K562 (cell line): ENCODE results near the gene LMNA. TPM values are rescaled to one million over a fixed set of nuclear protein-coding genes. Genes with fewer than 3 reads are reported as not detected.
"Not testable (repeated sequence)": the region's sequence is repeated elsewhere in the genome, so short reads cannot be mapped to it uniquely, and the experiment has no call there.

Source experiments
- ATAC-seq: fragments of 200-7000 bp; cut with Tn5 transposase; 3 replicates; pipeline ENCODE4 v1.9.1; 2020; ENCODE audit warnings: moderate library complexity
- BruUV-seq: library from RNA; stranded (reverse); fragments of 400-500 nt; replicated peaks from 2 replicates; lab custom pipeline; 2021; lab: Mats Ljungman, UMichigan
- CTCF ChIA-PET: fragments of 300-600 bp; formaldehyde crosslinking; extraction: SDS; loops from one replicate; lab custom pipeline; 2021; ENCODE audit warnings: low intra/inter-chr PET ratio; lab: Yijun Ruan, JAX
- POLR2A ChIA-PET: fragments of 300-600, 350-650 bp; sonication (Branson Sonifier 250); formaldehyde crosslinking; extraction: SDS; loops from one replicate; lab custom pipeline; 2021; ENCODE audit warnings: antibody characterized with exemption, inconsistent platforms; lab: Yijun Ruan, JAX
- DNase-seq, 4 experiments: peaks; one replicate each; pipeline versions ENCODE4 v3.0.0 to v3.0.0-alpha.2; 2011 to 2018; ENCODE audit warnings: low spot score in 3 of 4, mixed read lengths in 3 of 4; ENCODE audit errors: extremely low read depth in 1 of 4
- FAIRE-seq: peaks from 2 replicates; lab custom pipeline; 2011; peaks lifted over from hg19 to GRCh38; lab: Jason Lieb, UNC
- H2AFZ ChIP-seq: 2 replicates; pipeline ENCODE4 v1.6.0; 2011; ENCODE audit warnings: low read depth, low read length, control low read depth, inconsistent platforms
- H3K27ac ChIP-seq: fragments of 200-600 bp; 3 replicates; pipeline ENCODE4 v1.8.0; 2011; ENCODE audit warnings: low read depth, mild to moderate bottlenecking, control low read depth, inconsistent platforms, low read length, moderate library complexity, mixed read lengths; ENCODE audit errors: extremely low read depth
- H3K27me3 ChIP-seq, 2 experiments: fragments of 300-600 bp in 1 of 2; 2 replicates in 1 of 2; 3 replicates in 1 of 2; pipeline versions ENCODE4 v1.6.0 to v1.8.0; 2011; ENCODE audit warnings: inconsistent platforms in 2 of 2, low read length in 2 of 2, mild to moderate bottlenecking in 1 of 2, mixed read lengths in 1 of 2, moderate library complexity in 1 of 2; ENCODE audit not compliant: control insufficient read depth in 2 of 2, insufficient read depth in 2 of 2
- H3K36me3 ChIP-seq: fragments of 300-600 bp; 3 replicates; pipeline ENCODE4 v1.8.0; 2011; ENCODE audit warnings: mild to moderate bottlenecking, low read length, inconsistent platforms; ENCODE audit not compliant: control insufficient read depth, insufficient read depth
- H3K4me1 ChIP-seq, 2 experiments: fragments of 200-600 bp in 1 of 2; replicated peaks in 1 of 2; 2 replicates in 1 of 2; 3 replicates in 1 of 2; pipeline versions ENCODE4 v1.5.1 to v1.8.0; 2011; ENCODE audit warnings: inconsistent platforms in 2 of 2, low read length in 2 of 2, mild to moderate bottlenecking in 1 of 2, mixed read lengths in 1 of 2, moderate library complexity in 1 of 2; ENCODE audit not compliant: control insufficient read depth in 2 of 2, insufficient read depth in 2 of 2
- H3K4me2 ChIP-seq: 2 replicates; pipeline ENCODE4 v1.6.1; 2011; ENCODE audit warnings: low read length, control low read depth, inconsistent platforms, mixed read lengths; ENCODE audit not compliant: insufficient read depth
- H3K4me3 ChIP-seq: fragments of 200-600 bp; sonication (generic), shearing (Covaris generic); 2 replicates; pipeline ENCODE4 v1.5.1; 2016; ENCODE audit warnings: control low read depth, inconsistent platforms
- H3K79me2 ChIP-seq: fragments of 200-600 bp; 3 replicates; pipeline ENCODE4 v1.8.0; 2011; ENCODE audit warnings: low read length, inconsistent platforms; ENCODE audit not compliant: control insufficient read depth, insufficient read depth
- H3K9ac ChIP-seq, 2 experiments: 2 replicates each; pipeline versions ENCODE4 v1.6.0 to v1.6.1; 2011; ENCODE audit warnings: low read depth in 2 of 2, low read length in 2 of 2, control low read depth in 1 of 2, inconsistent platforms in 1 of 2, mild to moderate bottlenecking in 1 of 2, mixed read lengths in 1 of 2; ENCODE audit not compliant: insufficient read depth in 1 of 2
- H3K9me1 ChIP-seq: one replicate; pipeline ENCODE4 v1.6.0; 2011; ENCODE audit warnings: inconsistent platforms, mild to moderate bottlenecking, low read length, moderate library complexity; ENCODE audit not compliant: control insufficient read depth, insufficient read depth
- H3K9me3 ChIP-seq: replicated peaks from 2 replicates; pipeline ENCODE4 v1.5.1; 2011; ENCODE audit warnings: low read depth, low read length, inconsistent platforms; ENCODE audit not compliant: control insufficient read depth, insufficient read depth
- H4K20me1 ChIP-seq: replicated peaks from 2 replicates; pipeline ENCODE4 v1.6.1; 2011; ENCODE audit warnings: low read length, inconsistent platforms, mixed read lengths; ENCODE audit not compliant: control insufficient read depth, insufficient read depth
- ADNP ChIP-seq: fragments of 200-800 bp; sonication (Bioruptor generic); IDR thresholded peaks from 2 replicates; pipeline ENCODE4 v1.6.1; 2016; ENCODE audit warnings: missing genetic modification characterization, missing compliant biosample characterization
- ARID1B ChIP-seq: fragments of 450-650 bp; IDR thresholded peaks from 2 replicates; pipeline ENCODE4 v1.6.1; 2016; ENCODE audit warnings: antibody characterized with exemption, mild to moderate bottlenecking, inconsistent platforms
- NR2C1 ChIP-seq, 2 experiments: fragments of 450-650 bp; IDR thresholded peaks; 2 replicates each; pipeline ENCODE4 v1.6.1; 2017; ENCODE audit warnings: mild to moderate bottlenecking in 2 of 2, antibody characterized with exemption in 1 of 2, inconsistent platforms in 1 of 2, missing compliant biosample characterization in 1 of 2, missing genetic modification characterization in 1 of 2
- NR2C2 ChIP-seq, 2 experiments: fragments of 200-800 bp in 1 of 2; sonication (Bioruptor generic) in 1 of 2; sonication (generic) in 1 of 2; formaldehyde crosslinking in 1 of 2; IDR thresholded peaks; 2 replicates each; pipeline versions ENCODE4 v1.6.1 to v1.8.0; 2016 to 2022; ENCODE audit warnings: mild to moderate bottlenecking in 1 of 2, missing compliant biosample characterization in 1 of 2, missing genetic modification characterization in 1 of 2, missing genetic modification reagents in 1 of 2
- SMARCA5 ChIP-seq: fragments of 450-650 bp; IDR thresholded peaks from 2 replicates; pipeline ENCODE4 v1.6.1; 2016
- TOE1 ChIP-seq, 2 experiments: fragments of 450-650 bp in 1 of 2; sonication (generic) in 1 of 2; formaldehyde crosslinking in 1 of 2; IDR thresholded peaks; 2 replicates each; pipeline versions ENCODE4 v1.7.1 to v1.8.0; 2016 to 2022; ENCODE audit warnings: borderline replicate concordance in 2 of 2, mild to moderate bottlenecking in 2 of 2, antibody characterized with exemption in 1 of 2, inconsistent platforms in 1 of 2, low read depth in 1 of 2, missing genetic modification reagents in 1 of 2, moderate library complexity in 1 of 2
- ZNF584 ChIP-seq: fragments of 200-800 bp; sonication (Bioruptor generic); IDR thresholded peaks from 2 replicates; pipeline ENCODE4 v1.6.1; 2016; ENCODE audit warnings: low read depth, mild to moderate bottlenecking, missing genetic modification characterization, missing compliant biosample characterization
- WGBS: fragments of 100-300 bp; shearing (Covaris generic); methylation state at CpG from one replicate; pipeline ENCODE4 v1.1.6; 2016; ENCODE audit warnings: low coverage, mixed read lengths; ENCODE audit not compliant: insufficient coverage; ENCODE audit errors: missing lambda C conversion rate; 5-methylcytosine and 5-hydroxymethylcytosine counted together
- in situ Hi-C: fragments of 300-500 bp; cut with MboI; formaldehyde crosslinking; loops from 4 replicates; pipeline ENCODE4 v1.15.0; 2018; ENCODE audit warnings: inconsistent platforms, mixed read lengths
- intact Hi-C: fragments of 100-400 bp; cut with micrococcal nuclease; formaldehyde crosslinking; loops from 2 replicates; pipeline ENCODE4 v1.14.2; 2022
- polyA plus RNA-seq, 8 experiments: library from polyadenylated mRNA; depleted of rRNA in 4 of 8; stranded (reverse) in 5 of 8; unstranded in 3 of 8; fragments of >200 nt; fragmentation: Nextera tagmentation in 2 of 8; fragmentation: Illumina TruSeq in 1 of 8; extraction: Ambion mirVana in 2 of 8; extraction: Trizol in 1 of 8; gene quantifications; 2 replicates each; pipeline versions ENCODE4 v1.2.1 to v1.2.3, GENCODE V29; 2011 to 2014; ENCODE audit warnings: inconsistent platforms in 1 of 8, missing spikeins in 1 of 8
- total RNA-seq, 7 experiments: library from RNA; depleted of rRNA in 6 of 7; stranded (reverse); fragments of >200 nt in 6 of 7; fragmentation: Illumina TruSeq in 2 of 7; extraction: Trizol in 2 of 7; gene quantifications; 2 replicates each; pipeline versions ENCODE4 v1.2.1 to v1.2.3, GENCODE V29; 2011 to 2021; ENCODE audit warnings: low replicate concordance in 1 of 7

The LMNA gene
- total and polyA plus RNA-seq, 9 of the 15 experiments (the other 6 are each of a cell fraction or from before 2014, with no cell fraction given): 1.00 to 347 (median 88.2) TPM

GRCh38 chr1:156125544-156125943, 11.0 kb downstream of the LMNA start:
- 0 out of 2 replicates have a peak, but pooled peaks have one; percentile 2 for TF ChIP-seq ARID1B
- H3K9me1 ChIP-seq; H3K9me3 ChIP-seq; H2AFZ ChIP-seq; DNase-seq; FAIRE-seq; BruUV-seq; in situ Hi-C loops; ATAC-seq; H3K27me3 ChIP-seq; H3K4me3 ChIP-seq; H3K9ac ChIP-seq; TF ChIP-seq NR2C2 (CRISPR knock-in tag; IDR thresholded peaks at IDR 0.05); TOE1 (CRISPR knock-in tag; IDR thresholded peaks at IDR 0.05; ENCODE audit: borderline replicate concordance, low read depth); NR2C1 (tag; IDR thresholded peaks at IDR 0.05): not testable (repeated sequence)
- TF ChIP-seq NR2C2 (tag; IDR thresholded peaks at IDR 0.05): 0 out of 2 replicates have a peak, but pooled peaks have one; percentile 4
- 0 out of 2 replicates have a peak, but pooled peaks have one; percentile 10 for TF ChIP-seq TOE1 (IDR thresholded peaks at IDR 0.05; ENCODE audit: borderline replicate concordance)
- TF ChIP-seq SMARCA5: peak; percentile 50; the same call in 1 of the 2 replicates
- TF ChIP-seq ZNF584: 0 out of 2 replicates have a peak, but pooled peaks have one; percentile 3
- peak; percentile 17; the same call in 1 of the 2 replicates for TF ChIP-seq NR2C1 (IDR thresholded peaks at IDR 0.05)
- 0 out of 2 replicates have a peak, but pooled peaks have one; percentile 42 for TF ChIP-seq ADNP (tag)
- ChIA-PET POLR2A (interaction anchor here (0.6 to 6.5 kb wide), 5 partner anchors 11 to 192 kb away, joined by 3 to 76 read pairs (median 3); partner anchors contain the start of genes LMNA and PMF1), CTCF (interaction anchor here (1.1 kb wide), 1 partner anchor 34 kb away, joined by 3 read pairs; no protein-coding TSS in a partner anchor)
- WGBS: 85% methylated on average over 10 of the region's 10 CpGs
- intact Hi-C loops: loop anchor here (10.0 kb wide), 1 partner anchor 191 kb away; the partner anchor contains the start of gene KHDC4
- H4K20me1 ChIP-seq: peaks cover 44% of the 10 kb centered on the region
- H3K79me2 ChIP-seq: peaks cover 99% of the 10 kb centered on the region
- H3K27ac ChIP-seq: peak overlapping the region; percentile 82; the same call in 1 of the 3 replicates
- peaks cover 48% of the 10 kb centered on the region; the same call in 2 of the 3 replicates for H3K36me3 ChIP-seq
- peaks cover 87 to 92% of the 10 kb centered on the region in 2 experiments for H3K4me1 ChIP-seq
- peak overlapping the region; percentile 83 for H3K4me2 ChIP-seq
